Measurements from ENCODE around the gene NFATC1. TPM values are rescaled to one million over a fixed set of nuclear protein-coding genes. Genes with fewer than 3 reads are reported as not detected.

Gene NFATC1
- total RNA-seq, 6 donors from 2014 or later, result 13.6 to 39.5 (median 20.3) TPM

DNA sequence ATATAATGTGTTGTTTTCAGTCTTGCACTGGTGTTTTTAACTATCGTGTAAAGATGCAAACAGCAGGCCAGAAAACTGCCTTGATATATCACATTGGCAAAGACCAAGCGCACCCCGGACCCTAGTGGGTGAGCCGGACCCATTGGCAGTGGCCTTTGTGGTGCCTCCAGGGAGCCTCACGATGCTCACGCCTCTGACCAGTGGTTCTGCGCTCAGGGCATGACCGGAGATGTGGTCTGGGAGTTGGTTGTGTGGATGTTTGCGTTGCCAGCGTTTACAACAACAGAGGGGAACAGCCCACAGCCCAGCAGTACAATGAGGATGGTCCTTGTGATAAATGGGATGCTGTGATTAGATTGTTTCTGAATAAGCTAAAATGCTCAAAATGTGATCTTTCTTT lies 32.6 kb downstream of the NFATC1 start:
- peak in 1 of 2 donors; percentile 34 for DNase-seq
- Histone ChIP-seq H3K27ac (no peak overlapping the region), H3K9me3 (no peaks in the 10 kb centered on the region), H3K27me3 (no peaks in the 10 kb centered on the region), H3K36me3 (peaks cover 0 to 8% (median 2%) of the 10 kb centered on the region in 4 donors), H3K4me3 (no peak overlapping the region), H3K4me1 (no peaks in the 10 kb centered on the region)
- no peak for ATAC-seq (ENCODE audit: low FRiP score in 2 of 2)
- WGBS, 2 donors, result 86 to 87% methylated on average over 10 of the region's 10 CpGs
- TF ChIP-seq, protein P1, sequence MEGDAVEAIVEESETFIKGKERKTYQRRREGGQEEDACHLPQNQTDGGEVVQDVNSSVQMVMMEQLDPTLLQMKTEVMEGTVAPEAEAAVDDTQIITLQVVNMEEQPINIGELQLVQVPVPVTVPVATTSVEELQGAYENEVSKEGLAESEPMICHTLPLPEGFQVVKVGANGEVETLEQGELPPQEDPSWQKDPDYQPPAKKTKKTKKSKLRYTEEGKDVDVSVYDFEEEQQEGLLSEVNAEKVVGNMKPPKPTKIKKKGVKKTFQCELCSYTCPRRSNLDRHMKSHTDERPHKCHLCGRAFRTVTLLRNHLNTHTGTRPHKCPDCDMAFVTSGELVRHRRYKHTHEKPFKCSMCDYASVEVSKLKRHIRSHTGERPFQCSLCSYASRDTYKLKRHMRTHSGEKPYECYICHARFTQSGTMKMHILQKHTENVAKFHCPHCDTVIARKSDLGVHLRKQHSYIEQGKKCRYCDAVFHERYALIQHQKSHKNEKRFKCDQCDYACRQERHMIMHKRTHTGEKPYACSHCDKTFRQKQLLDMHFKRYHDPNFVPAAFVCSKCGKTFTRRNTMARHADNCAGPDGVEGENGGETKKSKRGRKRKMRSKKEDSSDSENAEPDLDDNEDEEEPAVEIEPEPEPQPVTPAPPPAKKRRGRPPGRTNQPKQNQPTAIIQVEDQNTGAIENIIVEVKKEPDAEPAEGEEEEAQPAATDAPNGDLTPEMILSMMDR (IDR thresholded peaks at IDR 0.05), result no peak
- TF ChIP-seq EP300 (IDR thresholded peaks at IDR 0.05) (no peak), POLR2AphosphoS5 (IDR thresholded peaks at IDR 0.05) (no peak), POLR2A (IDR thresholded peaks at IDR 0.05) (no peak)

DNA sequence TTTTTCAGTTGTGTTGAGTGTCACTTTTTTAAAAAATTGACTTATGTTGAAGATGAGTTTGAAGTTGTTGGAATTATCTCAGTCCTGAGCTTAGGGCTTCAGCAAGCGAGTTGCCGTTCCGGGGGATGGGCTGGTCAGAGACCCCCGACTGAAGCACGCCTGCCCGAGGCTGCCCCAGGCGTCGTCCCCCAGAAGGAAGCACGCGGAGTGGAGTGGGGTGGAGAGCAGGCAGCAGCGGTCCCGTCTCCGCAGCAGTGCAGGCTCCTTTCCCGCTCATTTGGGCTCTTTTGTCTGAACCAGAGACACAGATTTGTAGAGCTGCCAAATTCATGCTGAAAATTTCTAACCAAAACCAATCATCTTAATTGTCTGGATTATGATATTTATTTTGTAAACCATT lies 33.7 kb downstream of the NFATC1 start:
- DNase-seq, result peak in 1 of 2 donors; percentile 64
- Histone ChIP-seq H3K27ac (no peak overlapping the region), H3K9me3 (no peaks in the 10 kb centered on the region), H3K4me3 (no peak overlapping the region), H3K27me3 (no peaks in the 10 kb centered on the region), H3K4me1 (no peaks in the 10 kb centered on the region), H3K36me3 (peaks cover 0 to 18% (median 11%) of the 10 kb centered on the region in 4 donors)
- WGBS, 2 donors, result 87 to 91% methylated on average over 14 of the region's 14 CpGs
- no peak for ATAC-seq (ENCODE audit: low FRiP score in 2 of 2)
- TF ChIP-seq, protein P1 (IDR thresholded peaks at IDR 0.05), result no peak
- TF ChIP-seq POLR2AphosphoS5 (IDR thresholded peaks at IDR 0.05) (no peak), EP300 (IDR thresholded peaks at IDR 0.05) (no peak), POLR2A (IDR thresholded peaks at IDR 0.05) (no peak)

DNA sequence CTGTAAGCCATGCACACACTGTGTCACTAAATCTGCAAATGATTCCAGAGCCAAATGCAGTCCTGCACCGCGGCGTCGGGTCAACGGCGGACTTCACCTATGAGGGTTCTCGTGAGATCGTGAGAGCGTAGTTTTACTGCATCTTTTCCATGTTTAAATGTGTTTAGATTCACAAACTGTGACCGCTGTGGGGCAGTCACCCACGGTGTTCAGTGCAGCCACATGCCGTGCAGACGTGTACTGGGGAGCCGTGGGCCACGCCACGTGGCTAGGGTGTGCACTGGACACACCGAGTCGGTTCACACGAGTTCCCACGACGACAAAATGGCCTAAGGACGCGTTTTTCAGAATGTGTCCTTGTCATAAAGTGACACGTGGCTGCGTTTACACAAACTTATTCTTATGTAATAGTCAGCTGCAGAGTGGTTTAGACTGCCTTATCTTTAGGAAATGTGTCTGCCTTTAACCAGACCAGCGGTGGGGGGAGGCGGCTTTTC lies 34.1 kb downstream of the NFATC1 start:
- ATAC-seq (ENCODE audit: low FRiP score in 2 of 2), result no peak
- Histone ChIP-seq H3K9me3 (no peaks in the 10 kb centered on the region), H3K27ac (no peak overlapping the region), H3K36me3 (peaks cover 0 to 22% (median 13%) of the 10 kb centered on the region in 4 donors), H3K27me3 (no peaks in the 10 kb centered on the region), H3K4me3 (no peak overlapping the region), H3K4me1 (no peaks in the 10 kb centered on the region)
- DNase-seq, result peak in 1 of 2 donors; percentile 60
- no peak for TF ChIP-seq POLR2AphosphoS5 (IDR thresholded peaks at IDR 0.05)
- TF ChIP-seq POLR2A (IDR thresholded peaks at IDR 0.05), result no peak
- TF ChIP-seq EP300 (IDR thresholded peaks at IDR 0.05), result no peak
- 68 to 78% methylated on average over 27 of the region's 27 CpGs for WGBS, 2 donors

DNA sequence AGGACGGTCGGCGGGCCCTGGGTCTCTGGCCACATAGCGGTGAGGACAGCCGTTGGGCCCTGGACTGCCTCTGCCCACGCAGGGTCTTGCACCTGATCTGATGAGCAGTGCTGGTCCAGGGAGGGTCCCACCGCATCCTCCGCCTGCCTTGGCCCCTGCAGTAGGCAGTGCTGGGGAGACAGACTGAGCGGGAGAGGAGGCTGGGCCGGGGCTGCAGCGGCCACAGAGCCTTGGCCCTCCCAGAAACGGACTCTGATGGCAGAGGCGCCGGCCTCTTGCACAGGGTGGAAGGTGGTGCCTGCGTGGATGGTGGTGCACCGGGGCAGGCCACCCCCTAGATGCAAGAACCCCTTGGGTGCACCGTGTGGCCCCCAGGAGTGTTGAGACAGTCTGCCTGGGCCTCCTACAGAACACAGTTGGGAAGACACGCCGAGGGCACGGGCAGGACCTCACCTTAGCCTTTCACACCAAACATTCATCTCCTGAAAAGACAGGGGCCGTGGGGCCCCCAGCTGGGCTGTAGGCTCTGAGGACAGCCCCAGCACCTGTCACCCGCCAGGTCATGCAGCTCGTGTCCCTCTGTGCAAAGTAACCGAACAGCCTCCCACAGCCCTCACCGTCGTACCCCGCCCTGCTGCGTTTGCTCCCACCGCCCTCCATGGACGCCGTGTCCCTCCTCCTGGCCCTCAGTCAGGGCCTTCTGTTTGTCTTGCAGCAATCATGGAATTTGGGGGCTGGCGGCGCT lies 36.8 kb downstream of the NFATC1 start:
- no peaks in the 10 kb centered on the region for H3K27me3 ChIP-seq
- H3K27ac ChIP-seq, result no peak overlapping the region
- no peak for TF ChIP-seq POLR2AphosphoS5 (IDR thresholded peaks at IDR 0.05)
- TF ChIP-seq POLR2A (IDR thresholded peaks at IDR 0.05), result no peak
- TF ChIP-seq EP300 (IDR thresholded peaks at IDR 0.05), result no peak
- TF ChIP-seq, protein P1 (IDR thresholded peaks at IDR 0.05), result no peak
- peaks cover 0 to 21% (median 16%) of the 10 kb centered on the region in 4 donors for H3K36me3 ChIP-seq
- no peak overlapping the region for H3K4me3 ChIP-seq
- DNase-seq (peak in 1 of 2 donors; percentile 74), ATAC-seq (ENCODE audit: low FRiP score in 2 of 2) (peak in 1 of 2 donors; percentile 6)
- no peaks in the 10 kb centered on the region for H3K4me1 ChIP-seq
- WGBS, 2 donors, result 90 to 94% methylated on average over 19 to 33 of the region's 33 CpGs
- no peaks in the 10 kb centered on the region for H3K9me3 ChIP-seq

DNA sequence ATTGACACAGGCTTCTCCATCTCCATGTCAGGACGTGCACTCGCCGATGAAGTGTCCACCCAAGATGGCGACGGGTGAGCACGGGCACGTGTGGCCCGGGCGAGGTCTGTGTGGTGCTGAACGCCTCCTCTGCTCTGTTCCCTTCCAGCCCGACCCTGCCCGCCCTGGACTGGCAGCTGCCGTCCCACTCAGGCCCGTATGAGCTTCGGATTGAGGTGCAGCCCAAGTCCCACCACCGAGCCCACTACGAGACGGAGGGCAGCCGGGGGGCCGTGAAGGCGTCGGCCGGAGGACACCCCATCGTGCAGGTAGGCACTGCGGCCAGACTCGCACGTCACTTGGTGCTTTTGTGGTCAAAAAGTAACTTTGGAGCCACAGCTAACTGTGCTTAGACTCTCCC lies 37.7 kb downstream of the NFATC1 start:
- Histone ChIP-seq H3K4me3 (no peak overlapping the region), H3K36me3 (peaks cover 0 to 25% (median 16%) of the 10 kb centered on the region in 4 donors), H3K27ac (no peak overlapping the region), H3K27me3 (no peaks in the 10 kb centered on the region), H3K9me3 (no peaks in the 10 kb centered on the region), H3K4me1 (no peaks in the 10 kb centered on the region)
- WGBS, 2 donors, result 96 to 100% methylated on average over 2 to 24 of the region's 27 CpGs
- TF ChIP-seq, protein P1 (IDR thresholded peaks at IDR 0.05), result no peak
- TF ChIP-seq EP300 (IDR thresholded peaks at IDR 0.05) (no peak), POLR2A (IDR thresholded peaks at IDR 0.05) (no peak), POLR2AphosphoS5 (IDR thresholded peaks at IDR 0.05) (no peak)
- ATAC-seq (ENCODE audit: low FRiP score in 2 of 2) (no peak), DNase-seq (peak in 1 of 2 donors; percentile 73)
